Measurements from ENCODE around the gene LOXL1. TPM values are rescaled to one million over a fixed set of nuclear protein-coding genes. Genes with fewer than 3 reads are reported as not detected.

Gene LOXL1
- total RNA-seq, 2 donors from 2014 or later: 20.5 to 22.5 TPM

GRCh38 chr15:73979636-73980035 lies 53.4 kb downstream of the LOXL1 start:
- peaks cover 27% of the 10 kb centered on the region for H3K4me1 ChIP-seq (replicated peaks)
- no peak for DNase-seq (ENCODE audit: low spot score)
- H3K27me3 ChIP-seq (replicated peaks; ENCODE audit: insufficient read depth): no peaks in the 10 kb centered on the region
- no peak overlapping the region for H3K27ac ChIP-seq
- H3K9me3 ChIP-seq: no peaks in the 10 kb centered on the region
- H3K4me3 ChIP-seq: no peak overlapping the region
- TF ChIP-seq POLR2A (IDR thresholded peaks at IDR 0.05) (no peak), POLR2AphosphoS5 (IDR thresholded peaks at IDR 0.05) (no peak), CTCF (IDR thresholded peaks at IDR 0.05) (no peak)
- 61% methylated on average over 1 of the region's 1 CpG for WGBS
- intact Hi-C loops (cut with DNase I): loop anchor here (10.0 kb wide), 2 partner anchors 145 to 345 kb away; no protein-coding TSS in a partner anchor
- H3K36me3 ChIP-seq: no peaks in the 10 kb centered on the region

GRCh38 chr15:73981761-73982221 lies 55.5 kb downstream of the LOXL1 start:
- TF ChIP-seq POLR2A (IDR thresholded peaks at IDR 0.05) (no peak), POLR2AphosphoS5 (IDR thresholded peaks at IDR 0.05) (no peak), CTCF (IDR thresholded peaks at IDR 0.05) (no peak)
- H3K4me1 ChIP-seq (replicated peaks): peaks cover 27% of the 10 kb centered on the region
- 12% methylated on average over 5 of the region's 5 CpGs for WGBS
- H3K9me3 ChIP-seq: no peaks in the 10 kb centered on the region
- no peak for DNase-seq (ENCODE audit: low spot score)
- intact Hi-C loops (cut with DNase I): no loop called here
- no peak overlapping the region for H3K4me3 ChIP-seq
- no peaks in the 10 kb centered on the region for H3K27me3 ChIP-seq (replicated peaks; ENCODE audit: insufficient read depth)
- H3K27ac ChIP-seq: peak overlapping the region; percentile 75 to 78
- H3K36me3 ChIP-seq: no peaks in the 10 kb centered on the region

GRCh38 chr15:73982222-73982962 lies 56.1 kb downstream of the LOXL1 start:
- TF ChIP-seq POLR2AphosphoS5 (IDR thresholded peaks at IDR 0.05) (peak; percentile 24), CTCF (IDR thresholded peaks at IDR 0.05) (no peak), POLR2A (IDR thresholded peaks at IDR 0.05) (no peak)
- no peaks in the 10 kb centered on the region for H3K36me3 ChIP-seq
- peak overlapping the region; percentile 75 to 78 for H3K27ac ChIP-seq
- peaks cover 27% of the 10 kb centered on the region for H3K4me1 ChIP-seq (replicated peaks)
- whole genome bisulfite sequencing: 9% methylated on average over 8 of the region's 8 CpGs
- peak; percentile 42 for DNase-seq (ENCODE audit: low spot score)
- intact Hi-C loops (cut with DNase I): no loop called here
- no peaks in the 10 kb centered on the region for H3K27me3 ChIP-seq (replicated peaks; ENCODE audit: insufficient read depth)
- no peaks in the 10 kb centered on the region for H3K9me3 ChIP-seq
- no peak overlapping the region for H3K4me3 ChIP-seq

- intact Hi-C loops (cut with DNase I): no loop called here
- H3K4me3 ChIP-seq: no peak overlapping the region
- H3K27me3 ChIP-seq (replicated peaks; ENCODE audit: insufficient read depth): no peaks in the 10 kb centered on the region
- 15% methylated on average over 9 of the region's 10 CpGs for WGBS
- H3K36me3 ChIP-seq: no peaks in the 10 kb centered on the region
- peaks cover 27% of the 10 kb centered on the region for H3K4me1 ChIP-seq (replicated peaks)
- TF ChIP-seq CTCF (IDR thresholded peaks at IDR 0.05): no peak
- TF ChIP-seq POLR2AphosphoS5 (IDR thresholded peaks at IDR 0.05): peak; percentile 43
- H3K27ac ChIP-seq: peak overlapping the region; percentile 75 to 78
- H3K9me3 ChIP-seq: no peaks in the 10 kb centered on the region
- peak; percentile 76 for DNase-seq (ENCODE audit: low spot score)
Observed at GRCh38 chr15:73983211-73983727, 57.0 kb downstream of the LOXL1 start.

- Histone ChIP-seq H3K9me3 (no peaks in the 10 kb centered on the region), H3K27ac (peak overlapping the region; percentile 75 to 78), H3K36me3 (no peaks in the 10 kb centered on the region), H3K4me1 (replicated peaks) (peaks cover 27% of the 10 kb centered on the region), H3K4me3 (no peak overlapping the region), H3K27me3 (replicated peaks; ENCODE audit: insufficient read depth) (no peaks in the 10 kb centered on the region)
- TF ChIP-seq POLR2A (IDR thresholded peaks at IDR 0.05): no peak
- no peak for TF ChIP-seq POLR2AphosphoS5 (IDR thresholded peaks at IDR 0.05)
- TF ChIP-seq CTCF (IDR thresholded peaks at IDR 0.05): no peak
- WGBS: 92% methylated on average over 8 of the region's 9 CpGs
- intact Hi-C loops (cut with DNase I): no loop called here
- DNase-seq (ENCODE audit: low spot score): no peak
Observed at GRCh38 chr15:73983773-73984172, 57.5 kb downstream of the LOXL1 start.

Data from prostate gland (tissue), 2 donors.